Upper lobe of left lung (tissue), 6 donors: ENCODE measurements around the gene AP1G1. TPM values are rescaled to one million over a fixed set of nuclear protein-coding genes. Genes with fewer than 3 reads are reported as not detected.
A peak's percentile ranks its signal among the peaks of the same experiment; 100 is the strongest.

Source experiments
- ATAC-seq, 2 donors: fragments of 200-7000 bp; cut with Tn5 transposase; one replicate each; pipeline ENCODE4 v1.9.1; 2022; ENCODE audit warnings: mild to moderate bottlenecking in 2 of 2, moderate library complexity in 2 of 2; ENCODE audit not compliant: low FRiP score in 2 of 2
- DNase-seq, 2 donors: peaks; one replicate each; pipeline ENCODE4 v3.0.0-alpha.2; 2019 to 2020
- H3K27ac ChIP-seq, 4 donors: fragments of 200-600 bp; sonication (generic); one replicate each; pipeline ENCODE4 v1.5.1; 2016 to 2019
- H3K27me3 ChIP-seq, 4 donors: fragments of 200-600 bp; sonication (generic); one replicate each; pipeline ENCODE4 v1.5.1; 2017 to 2019
- H3K36me3 ChIP-seq, 4 donors: fragments of 200-600 bp; sonication (generic); one replicate each; pipeline ENCODE4 v1.5.1; 2016 to 2019
- H3K4me1 ChIP-seq, 4 donors: fragments of 200-600 bp; sonication (generic); one replicate each; pipeline ENCODE4 v1.5.1; 2018 to 2019
- H3K4me3 ChIP-seq, 4 donors: fragments of 200-600 bp; sonication (generic); one replicate each; pipeline ENCODE4 v1.5.1; 2017 to 2019; ENCODE audit warnings: mild to moderate bottlenecking in 2 of 4, moderate library complexity in 1 of 4
- H3K9me3 ChIP-seq, 4 donors: fragments of 200-600 bp; sonication (generic); one replicate each; pipeline ENCODE4 v1.5.1; 2018 to 2019
- EP300 ChIP-seq, 4 donors: sonication (generic); formaldehyde crosslinking; IDR thresholded peaks; one replicate each; pipeline ENCODE4 v1.5.1; 2017; ENCODE audit warnings: antibody characterized with exemption in 4 of 4, control low read depth in 2 of 4
- POLR2A ChIP-seq, 4 donors: fragments of 450-650 bp; IDR thresholded peaks; one replicate each; pipeline ENCODE4 v1.5.1; 2016 to 2017; ENCODE audit warnings: antibody characterized with exemption in 4 of 4, mild to moderate bottlenecking in 2 of 4
- POLR2AphosphoS5 ChIP-seq, 2 donors: sonication (generic); formaldehyde crosslinking; IDR thresholded peaks; one replicate each; pipeline ENCODE4 v1.5.1; 2017; ENCODE audit warnings: antibody characterized with exemption in 2 of 2
- WGBS, 2 donors: methylation state at CpG; one replicate each; pipeline ENCODE4 v1.1.5; 2017 to 2018; 5-methylcytosine and 5-hydroxymethylcytosine counted together
- total RNA-seq, 6 donors: library from RNA; depleted of rRNA in 4 of 6; stranded (reverse); fragments of >200 nt in 4 of 6; gene quantifications; one replicate each; pipeline versions ENCODE4 v1.1.0 to v1.2.1, GENCODE V29; 2016 to 2021
- TF ChIP-seq, protein P1 (sequence below), 6 experiments: fragments of 450-650 bp in 4 of 6; fragments of 200-600 bp in 2 of 6; sonication (generic) in 2 of 6; IDR thresholded peaks; one replicate each; pipeline ENCODE4 v1.5.1; 2016 to 2019; ENCODE audit warnings: antibody characterized with exemption in 6 of 6
- donor health status: DM: no; HTN: no; CAD: no; lungs with moderate emphysema.
- donor health status: DM: no; HTN: yes; CAD: no; lungs with severe emphysema.

AP1G1 gene
- total RNA-seq, 6 donors from 2014 or later, result 63.7 to 145 (median 88.6) TPM

DNA sequence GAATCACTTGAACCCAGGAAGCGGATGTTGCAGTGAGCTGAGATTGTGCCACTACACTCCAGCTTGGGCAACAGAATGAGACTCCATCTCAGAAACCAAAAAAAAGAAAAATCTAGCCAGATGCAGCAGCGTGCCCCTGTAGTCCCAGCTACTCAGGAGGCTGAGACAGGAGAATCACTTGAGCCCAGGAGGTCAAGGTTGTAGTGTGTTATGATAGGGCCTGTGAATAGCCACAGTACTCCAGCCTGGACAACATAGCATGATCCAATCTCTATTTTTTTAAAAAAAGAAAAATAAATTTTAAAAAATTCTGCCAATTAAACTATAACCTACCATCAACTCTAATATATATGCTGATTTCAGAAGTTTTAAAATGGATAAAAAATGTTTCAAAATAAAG, 99.9 kb downstream of the AP1G1 start:
- H3K36me3 ChIP-seq, result no peaks in the 10 kb centered on the region
- 98 to 100% methylated on average over 2 of the region's 2 CpGs for WGBS, 2 donors
- no peaks in the 10 kb centered on the region for H3K4me1 ChIP-seq
- H3K27me3 ChIP-seq, result no peaks in the 10 kb centered on the region
- no peak overlapping the region for H3K4me3 ChIP-seq
- H3K9me3 ChIP-seq, result no peaks in the 10 kb centered on the region
- no peak for DNase-seq
- ATAC-seq, result no peak
- H3K27ac ChIP-seq, result no peak overlapping the region
- TF ChIP-seq, protein P1, sequence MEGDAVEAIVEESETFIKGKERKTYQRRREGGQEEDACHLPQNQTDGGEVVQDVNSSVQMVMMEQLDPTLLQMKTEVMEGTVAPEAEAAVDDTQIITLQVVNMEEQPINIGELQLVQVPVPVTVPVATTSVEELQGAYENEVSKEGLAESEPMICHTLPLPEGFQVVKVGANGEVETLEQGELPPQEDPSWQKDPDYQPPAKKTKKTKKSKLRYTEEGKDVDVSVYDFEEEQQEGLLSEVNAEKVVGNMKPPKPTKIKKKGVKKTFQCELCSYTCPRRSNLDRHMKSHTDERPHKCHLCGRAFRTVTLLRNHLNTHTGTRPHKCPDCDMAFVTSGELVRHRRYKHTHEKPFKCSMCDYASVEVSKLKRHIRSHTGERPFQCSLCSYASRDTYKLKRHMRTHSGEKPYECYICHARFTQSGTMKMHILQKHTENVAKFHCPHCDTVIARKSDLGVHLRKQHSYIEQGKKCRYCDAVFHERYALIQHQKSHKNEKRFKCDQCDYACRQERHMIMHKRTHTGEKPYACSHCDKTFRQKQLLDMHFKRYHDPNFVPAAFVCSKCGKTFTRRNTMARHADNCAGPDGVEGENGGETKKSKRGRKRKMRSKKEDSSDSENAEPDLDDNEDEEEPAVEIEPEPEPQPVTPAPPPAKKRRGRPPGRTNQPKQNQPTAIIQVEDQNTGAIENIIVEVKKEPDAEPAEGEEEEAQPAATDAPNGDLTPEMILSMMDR (IDR thresholded peaks at IDR 0.05), result no peak
- TF ChIP-seq POLR2A (IDR thresholded peaks at IDR 0.05), result no peak
- no peak for TF ChIP-seq EP300 (IDR thresholded peaks at IDR 0.05)
- no peak for TF ChIP-seq POLR2AphosphoS5 (IDR thresholded peaks at IDR 0.05)

DNA sequence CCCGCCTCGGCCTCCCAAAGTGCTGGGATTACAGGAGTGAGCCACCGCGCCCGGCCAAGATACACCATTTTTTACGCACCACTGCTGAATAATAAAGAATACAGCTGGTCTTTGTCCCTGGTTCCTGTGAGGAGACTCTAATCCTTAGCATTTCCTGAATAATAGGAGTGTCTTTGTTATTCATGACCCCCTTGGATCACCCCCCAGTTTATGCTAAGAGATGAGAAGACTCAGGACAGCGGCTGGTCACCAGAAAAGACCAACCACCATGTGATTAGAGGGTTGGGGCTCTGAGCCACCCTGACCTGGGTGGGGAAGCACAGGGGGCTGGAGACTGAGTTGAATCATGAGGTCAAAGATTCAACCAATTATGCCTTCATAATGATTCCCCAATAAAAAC, 101.4 kb downstream of the AP1G1 start:
- 96 to 99% methylated on average over 7 of the region's 7 CpGs for WGBS, 2 donors
- peaks cover 0 to 4% (median 0%) of the 10 kb centered on the region in 4 donors for H3K36me3 ChIP-seq
- no peak overlapping the region for H3K4me3 ChIP-seq
- TF ChIP-seq POLR2A (IDR thresholded peaks at IDR 0.05), result no peak
- TF ChIP-seq, protein P1 (IDR thresholded peaks at IDR 0.05), result no peak
- no peak for TF ChIP-seq EP300 (IDR thresholded peaks at IDR 0.05)
- no peak for TF ChIP-seq POLR2AphosphoS5 (IDR thresholded peaks at IDR 0.05)
- H3K27ac ChIP-seq, result no peak overlapping the region
- DNase-seq (no peak), ATAC-seq (no peak)
- H3K4me1 ChIP-seq, result no peaks in the 10 kb centered on the region
- H3K27me3 ChIP-seq, result no peaks in the 10 kb centered on the region
- no peaks in the 10 kb centered on the region for H3K9me3 ChIP-seq

DNA sequence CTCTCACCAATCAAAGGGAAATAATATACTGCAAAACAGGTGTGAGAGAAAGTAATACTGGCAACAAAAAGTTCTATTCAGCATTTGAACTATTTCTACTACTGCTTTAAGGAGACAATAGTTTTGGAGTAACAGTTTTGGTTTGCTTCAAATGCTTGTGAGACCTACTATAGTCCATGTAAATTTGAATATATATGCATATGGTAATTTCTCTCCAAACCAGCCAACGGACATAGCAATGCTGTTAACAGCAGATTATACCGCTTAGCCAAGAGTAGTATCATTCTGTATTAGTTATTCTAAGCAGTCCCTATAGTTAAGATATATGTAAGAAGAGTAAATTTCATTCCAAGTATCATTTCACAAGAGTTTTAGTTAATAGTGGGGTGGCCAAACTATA, 102.6 kb downstream of the AP1G1 start:
- no peak overlapping the region for H3K4me3 ChIP-seq
- no peak for TF ChIP-seq EP300 (IDR thresholded peaks at IDR 0.05)
- TF ChIP-seq, protein P1 (IDR thresholded peaks at IDR 0.05), result no peak
- TF ChIP-seq POLR2AphosphoS5 (IDR thresholded peaks at IDR 0.05), result no peak
- TF ChIP-seq POLR2A (IDR thresholded peaks at IDR 0.05), result no peak
- ATAC-seq (no peak), DNase-seq (no peak)
- no peak overlapping the region for H3K27ac ChIP-seq
- H3K27me3 ChIP-seq, result no peaks in the 10 kb centered on the region
- H3K4me1 ChIP-seq, result no peaks in the 10 kb centered on the region
- peaks cover 0 to 4% (median 0%) of the 10 kb centered on the region in 4 donors for H3K36me3 ChIP-seq
- WGBS, 2 donors, result 93 to 96% methylated on average over 2 of the region's 2 CpGs
- H3K9me3 ChIP-seq, result no peaks in the 10 kb centered on the region

DNA sequence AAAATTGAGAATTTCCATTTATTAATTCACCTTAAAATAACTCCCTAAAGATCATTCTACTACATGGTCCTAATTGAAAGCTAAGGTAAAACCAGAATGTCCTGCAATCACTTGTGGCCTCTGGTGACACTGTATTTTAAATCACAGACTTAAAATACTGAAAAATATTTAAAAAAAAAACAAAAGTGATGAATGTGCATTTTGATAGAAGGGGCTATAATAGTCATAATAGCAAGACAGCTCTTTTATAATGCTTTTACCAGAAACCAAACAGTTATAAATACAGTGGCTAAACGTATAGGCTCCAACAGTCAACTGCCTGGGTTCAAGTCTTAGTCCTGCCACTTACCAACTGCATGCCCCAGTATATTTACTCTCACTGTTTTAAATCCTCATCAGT, 105.3 kb downstream of the AP1G1 start:
- Histone ChIP-seq H3K9me3 (no peaks in the 10 kb centered on the region), H3K36me3 (peaks cover 0 to 10% (median 5%) of the 10 kb centered on the region in 4 donors), H3K4me1 (no peaks in the 10 kb centered on the region), H3K4me3 (no peak overlapping the region), H3K27me3 (no peaks in the 10 kb centered on the region), H3K27ac (no peak overlapping the region)
- WGBS, 2 donors, result 88 to 92% methylated on average over 1 of the region's 1 CpG
- no peak for DNase-seq
- no peak for TF ChIP-seq EP300 (IDR thresholded peaks at IDR 0.05)
- TF ChIP-seq, protein P1 (IDR thresholded peaks at IDR 0.05), result no peak
- no peak for TF ChIP-seq POLR2AphosphoS5 (IDR thresholded peaks at IDR 0.05)
- no peak for TF ChIP-seq POLR2A (IDR thresholded peaks at IDR 0.05)
- ATAC-seq, result no peak

DNA sequence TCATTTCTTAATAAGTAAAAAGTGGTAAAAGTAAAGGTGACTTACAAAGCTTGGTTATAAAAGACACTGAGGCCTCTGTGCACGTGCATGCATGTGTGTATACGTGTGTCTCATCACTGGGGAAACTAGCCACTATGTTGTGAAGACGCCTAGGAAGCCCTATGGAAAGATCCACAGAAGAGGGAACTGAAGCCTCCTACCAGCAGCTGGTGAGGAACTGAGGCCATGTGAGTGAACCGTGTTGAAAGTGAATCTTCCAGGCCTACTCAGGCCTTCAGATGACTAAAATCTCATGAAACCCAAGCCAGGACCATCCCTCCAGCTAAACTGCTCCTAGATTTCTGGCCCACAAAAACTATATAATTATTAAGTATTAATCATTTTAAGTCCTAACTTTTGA, 107.8 kb downstream of the AP1G1 start:
- Histone ChIP-seq H3K4me3 (no peak overlapping the region), H3K27me3 (no peaks in the 10 kb centered on the region), H3K36me3 (peaks cover 0 to 10% (median 5%) of the 10 kb centered on the region in 4 donors), H3K27ac (no peak overlapping the region), H3K9me3 (no peaks in the 10 kb centered on the region), H3K4me1 (no peaks in the 10 kb centered on the region)
- ATAC-seq (peak in 1 of 2 donors; percentile 40), DNase-seq (no peak)
- TF ChIP-seq POLR2AphosphoS5 (IDR thresholded peaks at IDR 0.05), result no peak
- 85 to 90% methylated on average over 4 of the region's 4 CpGs for WGBS, 2 donors
